HepG2 (cell line): ENCODE data around the gene ABCF1. TPM values are rescaled to one million over a fixed set of nuclear protein-coding genes. Genes with fewer than 3 reads are reported as not detected.

Source experiments
- AHR ChIP-seq: IDR thresholded peaks from 2 replicates; pipeline ENCODE4 v1.6.1; 2018; ENCODE audit warnings: missing genetic modification reagents, missing compliant biosample characterization
- GPN1 ChIP-seq: sonication (generic); formaldehyde crosslinking; IDR thresholded peaks from 2 replicates; pipeline ENCODE4 v1.5.1; 2020; ENCODE audit warnings: missing genetic modification reagents, borderline replicate concordance
- KLF12 ChIP-seq: sonication (generic); formaldehyde crosslinking; IDR thresholded peaks from 2 replicates; pipeline ENCODE4 v1.4.0; 2020; ENCODE audit warnings: missing genetic modification reagents, borderline replicate concordance
- NCOR1 ChIP-seq: fragments of 200-600 bp; sonication (generic); IDR thresholded peaks from 2 replicates; pipeline ENCODE4 v1.7.0; 2017; ENCODE audit warnings: antibody characterized with exemption, low read length, borderline replicate concordance
- PCBP1 ChIP-seq: fragments of 200-400 bp; formaldehyde crosslinking; IDR thresholded peaks from 2 replicates; pipeline ENCODE4 v1.6.1; 2017; ENCODE audit warnings: mild to moderate bottlenecking, low read depth, low read length, borderline replicate concordance
- SMYD3 ChIP-seq: sonication (generic); formaldehyde crosslinking; IDR thresholded peaks from 2 replicates; pipeline ENCODE4 v1.8.1; 2023; ENCODE audit warnings: mild to moderate bottlenecking, missing genetic modification reagents
- SOX6 ChIP-seq, 2 experiments: fragments of 450-650 bp in 1 of 2; sonication (generic) in 1 of 2; formaldehyde crosslinking in 1 of 2; IDR thresholded peaks; 2 replicates each; pipeline versions ENCODE4 v1.4.0 to v1.6.1; 2017 to 2020; ENCODE audit warnings: antibody characterized with exemption in 1 of 2, mild to moderate bottlenecking in 1 of 2, missing genetic modification reagents in 1 of 2
- ZFP41 ChIP-seq: sonication (generic); formaldehyde crosslinking; IDR thresholded peaks from 2 replicates; pipeline ENCODE4 v1.4.0; 2020; ENCODE audit warnings: mild to moderate bottlenecking, missing genetic modification reagents, borderline replicate concordance
- ZFP82 ChIP-seq: sonication (generic); formaldehyde crosslinking; IDR thresholded peaks from 2 replicates; pipeline ENCODE4 v1.5.1; 2020; ENCODE audit warnings: mild to moderate bottlenecking, missing genetic modification reagents, borderline replicate concordance
- ZNF280D ChIP-seq: sonication (generic); formaldehyde crosslinking; IDR thresholded peaks from 2 replicates; pipeline ENCODE4 v1.5.1; 2020; ENCODE audit warnings: mild to moderate bottlenecking, missing genetic modification reagents
- ZNF34 ChIP-seq: sonication (generic); formaldehyde crosslinking; IDR thresholded peaks from 2 replicates; pipeline ENCODE4 v1.4.0; 2020; ENCODE audit warnings: mild to moderate bottlenecking, missing genetic modification reagents, borderline replicate concordance
- ZNF441 ChIP-seq: sonication (generic); formaldehyde crosslinking; IDR thresholded peaks from 2 replicates; pipeline ENCODE4 v1.7.0; 2021; ENCODE audit warnings: missing genetic modification reagents, borderline replicate concordance
- ZNF670 ChIP-seq: sonication (generic); formaldehyde crosslinking; IDR thresholded peaks from 2 replicates; pipeline ENCODE4 v1.8.0; 2022; ENCODE audit warnings: mild to moderate bottlenecking, missing genetic modification reagents, borderline replicate concordance
- ZNF839 ChIP-seq: sonication (generic); formaldehyde crosslinking; IDR thresholded peaks from 2 replicates; pipeline ENCODE4 v1.4.0; 2020; ENCODE audit warnings: missing genetic modification reagents, mild to moderate bottlenecking, borderline replicate concordance
- polyA plus RNA-seq, 8 experiments: library from polyadenylated mRNA; depleted of rRNA in 3 of 8; stranded (reverse) in 7 of 8; unstranded in 1 of 8; fragments of >200 nt; fragmentation: Illumina TruSeq in 4 of 8; extraction: Trizol in 4 of 8; gene quantifications; 2 replicates each; pipeline versions ENCODE4 v1.2.1 to v1.2.3, GENCODE V29; 2011 to 2016; ENCODE audit warnings: low read depth in 4 of 8, missing spikeins in 1 of 8, mixed read lengths in 1 of 8; ENCODE audit not compliant: insufficient read depth in 1 of 8
- total RNA-seq, 5 experiments: library from RNA; depleted of rRNA; stranded (reverse); fragments of >200 nt; fragmentation: Illumina TruSeq; extraction: Trizol; gene quantifications; 2 replicates each; pipeline ENCODE4 v1.2.3, GENCODE V29; 2016; ENCODE audit warnings: low read depth in 1 of 5
- TF ChIP-seq, protein P1 (sequence below): IDR thresholded peaks from 2 replicates; pipeline ENCODE4 v1.6.1; 2016; ENCODE audit warnings: low read depth, control low read depth
- TF ChIP-seq, protein P2 (sequence below): fragments of 450-650 bp; IDR thresholded peaks from 2 replicates; pipeline ENCODE4 v1.6.1; 2017
- TF ChIP-seq, protein P3 (sequence below): sonication (generic); formaldehyde crosslinking; IDR thresholded peaks from 2 replicates; pipeline ENCODE4 v1.4.0; 2020; ENCODE audit warnings: missing genetic modification reagents, borderline replicate concordance
- TF ChIP-seq, protein P4 (sequence below): sonication (generic); formaldehyde crosslinking; IDR thresholded peaks from 2 replicates; pipeline ENCODE4 v1.9.0; 2022; ENCODE audit warnings: low read depth, missing genetic modification reagents

ABCF1 gene
- total and polyA plus RNA-seq, 2 of the 13 experiments (the other 11 are each of a cell fraction or from before 2014, with no cell fraction given) = 25.4 to 98.9 TPM

- TF ChIP-seq, protein P1, sequence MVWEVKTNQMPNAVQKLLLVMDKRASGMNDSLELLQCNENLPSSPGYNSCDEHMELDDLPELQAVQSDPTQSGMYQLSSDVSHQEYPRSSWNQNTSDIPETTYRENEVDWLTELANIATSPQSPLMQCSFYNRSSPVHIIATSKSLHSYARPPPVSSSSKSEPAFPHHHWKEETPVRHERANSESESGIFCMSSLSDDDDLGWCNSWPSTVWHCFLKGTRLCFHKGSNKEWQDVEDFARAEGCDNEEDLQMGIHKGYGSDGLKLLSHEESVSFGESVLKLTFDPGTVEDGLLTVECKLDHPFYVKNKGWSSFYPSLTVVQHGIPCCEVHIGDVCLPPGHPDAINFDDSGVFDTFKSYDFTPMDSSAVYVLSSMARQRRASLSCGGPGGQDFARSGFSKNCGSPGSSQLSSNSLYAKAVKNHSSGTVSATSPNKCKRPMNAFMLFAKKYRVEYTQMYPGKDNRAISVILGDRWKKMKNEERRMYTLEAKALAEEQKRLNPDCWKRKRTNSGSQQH (CRISPR knock-in tag) = 0 out of 2 replicates have a peak, but pooled peaks have one; percentile 5
- TF ChIP-seq ZNF34 (CRISPR knock-in tag) (no peak), SMYD3 (CRISPR knock-in tag) (no peak), PCBP1 (no peak), SOX6 (IDR thresholded peaks at IDR 0.05) (no peak), SOX6 (CRISPR knock-in tag; IDR thresholded peaks at IDR 0.05) (peak; percentile 20; the same call in 1 of the 2 replicates), AHR (CRISPR knock-in tag) (0 out of 2 replicates have a peak, but pooled peaks have one; percentile 12), KLF12 (CRISPR knock-in tag) (no peak), ZFP82 (CRISPR knock-in tag) (no peak), ZNF280D (CRISPR knock-in tag) (peak; percentile 54; the same call in 1 of the 2 replicates), GPN1 (CRISPR knock-in tag) (no peak), ZFP41 (no peak), NCOR1 (no peak; the same call in 1 of the 2 replicates), ZNF670 (CRISPR knock-in tag) (0 out of 2 replicates have a peak, but pooled peaks have one; percentile 9), ZNF441 (CRISPR knock-in tag) (no peak), ZNF839 (CRISPR knock-in tag) (no peak)
- TF ChIP-seq, protein P2, sequence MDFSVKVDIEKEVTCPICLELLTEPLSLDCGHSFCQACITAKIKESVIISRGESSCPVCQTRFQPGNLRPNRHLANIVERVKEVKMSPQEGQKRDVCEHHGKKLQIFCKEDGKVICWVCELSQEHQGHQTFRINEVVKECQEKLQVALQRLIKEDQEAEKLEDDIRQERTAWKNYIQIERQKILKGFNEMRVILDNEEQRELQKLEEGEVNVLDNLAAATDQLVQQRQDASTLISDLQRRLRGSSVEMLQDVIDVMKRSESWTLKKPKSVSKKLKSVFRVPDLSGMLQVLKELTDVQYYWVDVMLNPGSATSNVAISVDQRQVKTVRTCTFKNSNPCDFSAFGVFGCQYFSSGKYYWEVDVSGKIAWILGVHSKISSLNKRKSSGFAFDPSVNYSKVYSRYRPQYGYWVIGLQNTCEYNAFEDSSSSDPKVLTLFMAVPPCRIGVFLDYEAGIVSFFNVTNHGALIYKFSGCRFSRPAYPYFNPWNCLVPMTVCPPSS = no peak
- TF ChIP-seq, protein P3, sequence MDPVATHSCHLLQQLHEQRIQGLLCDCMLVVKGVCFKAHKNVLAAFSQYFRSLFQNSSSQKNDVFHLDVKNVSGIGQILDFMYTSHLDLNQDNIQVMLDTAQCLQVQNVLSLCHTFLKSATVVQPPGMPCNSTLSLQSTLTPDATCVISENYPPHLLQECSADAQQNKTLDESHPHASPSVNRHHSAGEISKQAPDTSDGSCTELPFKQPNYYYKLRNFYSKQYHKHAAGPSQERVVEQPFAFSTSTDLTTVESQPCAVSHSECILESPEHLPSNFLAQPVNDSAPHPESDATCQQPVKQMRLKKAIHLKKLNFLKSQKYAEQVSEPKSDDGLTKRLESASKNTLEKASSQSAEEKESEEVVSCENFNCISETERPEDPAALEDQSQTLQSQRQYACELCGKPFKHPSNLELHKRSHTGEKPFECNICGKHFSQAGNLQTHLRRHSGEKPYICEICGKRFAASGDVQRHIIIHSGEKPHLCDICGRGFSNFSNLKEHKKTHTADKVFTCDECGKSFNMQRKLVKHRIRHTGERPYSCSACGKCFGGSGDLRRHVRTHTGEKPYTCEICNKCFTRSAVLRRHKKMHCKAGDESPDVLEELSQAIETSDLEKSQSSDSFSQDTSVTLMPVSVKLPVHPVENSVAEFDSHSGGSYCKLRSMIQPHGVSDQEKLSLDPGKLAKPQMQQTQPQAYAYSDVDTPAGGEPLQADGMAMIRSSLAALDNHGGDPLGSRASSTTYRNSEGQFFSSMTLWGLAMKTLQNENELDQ (CRISPR knock-in tag) = no peak
- TF ChIP-seq, protein P4, sequence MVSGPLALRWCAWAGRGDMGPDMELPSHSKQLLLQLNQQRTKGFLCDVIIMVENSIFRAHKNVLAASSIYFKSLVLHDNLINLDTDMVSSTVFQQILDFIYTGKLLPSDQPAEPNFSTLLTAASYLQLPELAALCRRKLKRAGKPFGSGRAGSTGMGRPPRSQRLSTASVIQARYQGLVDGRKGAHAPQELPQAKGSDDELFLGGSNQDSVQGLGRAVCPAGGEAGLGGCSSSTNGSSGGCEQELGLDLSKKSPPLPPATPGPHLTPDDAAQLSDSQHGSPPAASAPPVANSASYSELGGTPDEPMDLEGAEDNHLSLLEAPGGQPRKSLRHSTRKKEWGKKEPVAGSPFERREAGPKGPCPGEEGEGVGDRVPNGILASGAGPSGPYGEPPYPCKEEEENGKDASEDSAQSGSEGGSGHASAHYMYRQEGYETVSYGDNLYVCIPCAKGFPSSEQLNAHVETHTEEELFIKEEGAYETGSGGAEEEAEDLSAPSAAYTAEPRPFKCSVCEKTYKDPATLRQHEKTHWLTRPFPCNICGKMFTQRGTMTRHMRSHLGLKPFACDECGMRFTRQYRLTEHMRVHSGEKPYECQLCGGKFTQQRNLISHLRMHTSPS (CRISPR knock-in tag) = no peak
Observed at GRCh38 chr6:30615219-30615957, 44.1 kb downstream of the ABCF1 start (continued).
